GM12878 (cell line): ENCODE measurements around the gene PATZ1. TPM values are rescaled to one million over a fixed set of nuclear protein-coding genes. Genes with fewer than 3 reads are reported as not detected.

ENCODE experiments used
- ATAC-seq: fragments of 200-7000 bp; cut with Tn5 transposase; 3 replicates; pipeline ENCODE4 v1.9.1; 2020; ENCODE audit warnings: mild to moderate bottlenecking, moderate library complexity
- BruUV-seq: library from RNA; stranded (reverse); fragments of 400-500 nt; replicated peaks from 2 replicates; lab custom pipeline; 2021; lab: Mats Ljungman, UMichigan
- CTCF ChIA-PET: fragments of 300-600 bp; sonication (Branson Sonifier 250); formaldehyde crosslinking; extraction: SDS; loops from one replicate; lab custom pipeline; 2021; ENCODE audit warnings: inconsistent platforms; lab: Yijun Ruan, JAX
- POLR2A ChIA-PET: fragments of 350-600 bp; formaldehyde crosslinking; extraction: SDS; loops from one replicate; lab custom pipeline; 2021; ENCODE audit warnings: inconsistent platforms; lab: Charles Lee
- RAD21 ChIA-PET: fragments of 300-600 bp; sonication (Branson Sonifier 250); formaldehyde crosslinking; loops from one replicate; lab custom pipeline; 2023; ENCODE audit warnings: antibody characterized with exemption; ENCODE audit not compliant: unreplicated experiment; lab: Charles Lee
- SMC1A ChIA-PET: fragments of 300-600 bp; sonication (Branson Sonifier 250); formaldehyde crosslinking; loops from one replicate; lab custom pipeline; 2023; ENCODE audit not compliant: unreplicated experiment, uncharacterized antibody; lab: Charles Lee
- DNase-seq: peaks from one replicate; pipeline ENCODE4 v3.0.0-alpha.2; 2011; ENCODE audit warnings: low read depth, low spot score
- FAIRE-seq: peaks from 3 replicates; lab custom pipeline; 2011; peaks lifted over from hg19 to GRCh38; lab: Jason Lieb, UNC
- H2AFZ ChIP-seq: 2 replicates; pipeline ENCODE4 v1.6.0; 2011; ENCODE audit warnings: low read depth, low read length, control low read depth; ENCODE audit not compliant: control insufficient read depth
- H3K27ac ChIP-seq: 2 replicates; pipeline ENCODE4 v1.5.1; 2011; ENCODE audit warnings: control low read depth; ENCODE audit not compliant: control insufficient read depth, insufficient read depth
- H3K27me3 ChIP-seq, 2 experiments: replicated peaks in 1 of 2; 2 replicates each; pipeline versions ENCODE4 v1.6.0 to v1.6.1; 2011; ENCODE audit warnings: low read length in 1 of 2; ENCODE audit not compliant: control insufficient read depth in 2 of 2, insufficient read depth in 2 of 2
- H3K36me3 ChIP-seq, 2 experiments: 2 replicates each; pipeline ENCODE4 v1.5.1; 2011; ENCODE audit warnings: low read length in 1 of 2; ENCODE audit not compliant: control insufficient read depth in 2 of 2, insufficient read depth in 2 of 2
- H3K4me1 ChIP-seq: 2 replicates; pipeline ENCODE4 v1.6.1; 2011; ENCODE audit warnings: mild to moderate bottlenecking, low read length, moderate library complexity, mixed read lengths; ENCODE audit not compliant: control insufficient read depth, insufficient read depth
- H3K4me2 ChIP-seq: 2 replicates; pipeline ENCODE4 v1.6.0; 2011; ENCODE audit warnings: control low read depth; ENCODE audit not compliant: control insufficient read depth, insufficient read depth
- H3K4me3 ChIP-seq: fragments of 200-600 bp; sonication (generic); 2 replicates; pipeline ENCODE4 v1.5.1; 2016
- H3K79me2 ChIP-seq: 2 replicates; pipeline ENCODE4 v1.6.0; 2011; ENCODE audit warnings: low read length; ENCODE audit not compliant: control insufficient read depth, insufficient read depth
- H3K9ac ChIP-seq: 2 replicates; pipeline ENCODE4 v1.8.0; 2011; ENCODE audit warnings: low read length, control low read depth, mixed read lengths; ENCODE audit not compliant: control insufficient read depth, insufficient read depth
- H3K9me3 ChIP-seq: replicated peaks from 3 replicates; pipeline ENCODE4 v1.5.1; 2011; ENCODE audit warnings: mild to moderate bottlenecking, low read length; ENCODE audit not compliant: control insufficient read depth, insufficient read depth
- H4K20me1 ChIP-seq: 2 replicates; pipeline ENCODE4 v1.6.0; 2011; ENCODE audit not compliant: control insufficient read depth, insufficient read depth
- ELK1 ChIP-seq: IDR thresholded peaks from 2 replicates; pipeline ENCODE4 v1.6.1; 2012; ENCODE audit warnings: low read depth, low read length, improper control_type of control experiment
- ETV6 ChIP-seq, 2 experiments: fragments of 450-650 bp in 1 of 2; IDR thresholded peaks in 1 of 2; conservative IDR thresholded peaks in 1 of 2; 2 replicates each; pipeline ENCODE4 v1.6.1; 2014; ENCODE audit warnings: antibody characterized with exemption in 1 of 2, borderline replicate concordance in 1 of 2, low read depth in 1 of 2, mild to moderate bottlenecking in 1 of 2, moderate library complexity in 1 of 2
- GABPA ChIP-seq: IDR thresholded peaks from 2 replicates; pipeline ENCODE4 v1.6.1; 2014; ENCODE audit warnings: antibody characterized with exemption, low read depth, mild to moderate bottlenecking, inconsistent platforms
- IRF3 ChIP-seq: fragments of 450-650 bp; IDR thresholded peaks from 2 replicates; pipeline ENCODE4 v1.6.1; 2014; ENCODE audit warnings: mild to moderate bottlenecking
- NFXL1 ChIP-seq: fragments of 450-650 bp; IDR thresholded peaks from 2 replicates; pipeline ENCODE4 v1.6.1; 2017; ENCODE audit warnings: antibody characterized with exemption, mild to moderate bottlenecking, borderline replicate concordance
- RAD21 ChIP-seq: IDR thresholded peaks from 2 replicates; pipeline ENCODE4 v1.6.1; 2011; ENCODE audit warnings: mild to moderate bottlenecking, low read depth, low read length, moderate library complexity; ENCODE audit not compliant: insufficient read depth
- RELB ChIP-seq: fragments of 450-650 bp; IDR thresholded peaks from 2 replicates; pipeline ENCODE4 v1.6.1; 2017; ENCODE audit warnings: low read depth, mild to moderate bottlenecking, moderate library complexity
- SUPT20H ChIP-seq: IDR thresholded peaks from 2 replicates; pipeline ENCODE4 v1.6.1; 2011; ENCODE audit warnings: low read depth, mild to moderate bottlenecking, low read length, moderate library complexity, borderline replicate concordance; ENCODE audit not compliant: control insufficient read depth
- TARDBP ChIP-seq: IDR thresholded peaks from 2 replicates; pipeline ENCODE4 v1.6.1; 2016; ENCODE audit warnings: borderline replicate concordance
- ZBTB33 ChIP-seq: fragments of 450-650 bp; IDR thresholded peaks from 2 replicates; pipeline ENCODE4 v1.6.1; 2017; ENCODE audit warnings: mild to moderate bottlenecking
- WGBS: methylation state at CpG from one replicate; pipeline ENCODE4 v1.1.6; 2016; ENCODE audit warnings: low lambda C conversion rate; ENCODE audit not compliant: insufficient replicate concordance, insufficient coverage; ENCODE audit errors: missing lambda C conversion rate; 5-methylcytosine and 5-hydroxymethylcytosine counted together
- in situ Hi-C: fragments of 300-500 bp; cut with MboI; formaldehyde crosslinking; loops from 9 replicates; pipeline ENCODE4 v1.14.3; 2018; ENCODE audit warnings: mixed read lengths
- intact Hi-C: fragments of 100-400 bp; cut with micrococcal nuclease; formaldehyde crosslinking; loops from one replicate; pipeline ENCODE4 v1.14.2; 2022; ENCODE audit not compliant: unreplicated experiment
- polyA plus RNA-seq, 11 experiments: library from polyadenylated mRNA; depleted of rRNA in 4 of 11; unstranded in 6 of 11; stranded (reverse) in 5 of 11; fragments of >200 nt; fragmentation: Nextera tagmentation in 4 of 11; fragmentation: Illumina TruSeq in 1 of 11; extraction: Ambion mirVana in 4 of 11; extraction: Trizol in 1 of 11; gene quantifications; 1 replicate in 1 of 11; 2 replicates in 10 of 11; pipeline versions ENCODE4 v1.2.1 to v1.2.3, GENCODE V29; 2011 to 2016; ENCODE audit warnings: inconsistent platforms in 2 of 11, missing spikeins in 2 of 11, low read depth in 1 of 11
- total RNA-seq, 4 experiments: library from RNA; depleted of rRNA in 3 of 4; stranded (reverse); fragments of >200 nt in 3 of 4; fragmentation: Illumina TruSeq in 1 of 4; extraction: Trizol in 1 of 4; gene quantifications; 2 replicates each; pipeline versions ENCODE4 v1.2.1 to v1.2.3, GENCODE V29; 2013 to 2021

PATZ1 gene
- total and polyA plus RNA-seq, 10 of the 15 experiments (the other 5 are each of a cell fraction or from before 2014, with no cell fraction given): 3.6 to 32.7 (median 13.9) TPM

- SMC1A ChIA-PET: no interaction called here
- Histone ChIP-seq H2AFZ (no peak overlapping the region), H3K4me3 (no peak overlapping the region), H3K4me1 (no peaks in the 10 kb centered on the region), H3K4me2 (no peak overlapping the region), H3K9ac (no peak overlapping the region), H3K36me3 (peaks cover 20 to 21% of the 10 kb centered on the region in 2 experiments), H4K20me1 (no peaks in the 10 kb centered on the region), H3K9me3 (no peaks in the 10 kb centered on the region), H3K79me2 (no peaks in the 10 kb centered on the region), H3K27ac (no peak overlapping the region), H3K27me3 (no peaks in the 10 kb centered on the region)
- no peak for FAIRE-seq
- no TSS peak for BruUV-seq
- CTCF ChIA-PET: interaction anchor here (0.6 to 1.1 kb wide), 2 partner anchors 13 to 45 kb away, joined by 3 read pairs; no protein-coding TSS in a partner anchor
- no peak for TF ChIP-seq ZBTB33
- TF ChIP-seq ELK1: no peak
- TF ChIP-seq NFXL1: no peak
- TF ChIP-seq RAD21: no peak
- TF ChIP-seq TARDBP: no peak
- TF ChIP-seq ETV6 (conservative IDR thresholded peaks at IDR 0.05 in 1 of 2, IDR thresholded peaks at IDR 0.05 in 1 of 2; ENCODE audit: borderline replicate concordance in 1 of 2, low read depth in 1 of 2): no peak
- no peak for TF ChIP-seq IRF3
- TF ChIP-seq GABPA: no peak
- TF ChIP-seq RELB: no peak
- no peak for TF ChIP-seq SUPT20H
- in situ Hi-C loops: no loop called here
- DNase-seq: no peak
- intact Hi-C loops: no loop called here
- RAD21 ChIA-PET: no interaction called here
- WGBS: 85% methylated on average over 5 of the region's 5 CpGs
- POLR2A ChIA-PET: no interaction called here
- no peak for ATAC-seq
These were observed 68.4 kb downstream of the PATZ1 start for GRCh38 chr22:31277741-31278140.
